Body of pancreas (tissue), 4 donors: Measurements from ENCODE around the gene CTNND2.

ENCODE experiments used
- CTCF ChIP-seq, 7 experiments: fragments of 450-650 bp in 4 of 7; fragments of 200-600 bp in 3 of 7; sonication (generic) in 3 of 7; IDR thresholded peaks; one replicate each; pipeline ENCODE4 v1.5.1; 2016 to 2019; ENCODE audit warnings: antibody characterized with exemption in 7 of 7
- POLR2A ChIP-seq, 3 donors: fragments of 450-650 bp; IDR thresholded peaks; one replicate each; pipeline ENCODE4 v1.6.1; 2016; ENCODE audit warnings: antibody characterized with exemption in 3 of 3, mild to moderate bottlenecking in 2 of 3

GRCh38 chr5:11248966-11249365, 655.3 kb downstream of the CTNND2 start:
- TF ChIP-seq POLR2A (IDR thresholded peaks at IDR 0.05) (no peak), CTCF (IDR thresholded peaks at IDR 0.05) (no peak)
